Smooth muscle cell (in vitro differentiated cells): Measurements from ENCODE around the gene VPS13A. TPM values are rescaled to one million over a fixed set of nuclear protein-coding genes. Genes with fewer than 3 reads are reported as not detected.
"Not testable (repeated sequence)": the region's sequence is repeated elsewhere in the genome, so short reads cannot be mapped to it uniquely, and the experiment has no call there.

Source experiments
- DNase-seq: peaks from one replicate; lab custom pipeline; 2025; ENCODE audit not compliant: unreplicated experiment; lab: John Stamatoyannopoulos, UW
- H2AFZ ChIP-seq: fragments of 200-600 bp; sonication (generic); 2 replicates; pipeline ENCODE4 v1.6.0; 2016; ENCODE audit warnings: antibody characterized with exemption, low read depth, mild to moderate bottlenecking
- H3F3A ChIP-seq: fragments of 200-600 bp; sonication (generic); 2 replicates; pipeline ENCODE4 v1.6.0; 2017; ENCODE audit warnings: antibody characterized with exemption, low read depth
- H3K27ac ChIP-seq: fragments of 200-600 bp; sonication (generic); 2 replicates; pipeline ENCODE4 v1.5.1; 2016; ENCODE audit warnings: low read depth, mild to moderate bottlenecking
- H3K27me3 ChIP-seq: fragments of 200-600 bp; sonication (generic); 2 replicates; pipeline ENCODE4 v1.6.1; 2016; ENCODE audit warnings: low read depth, mild to moderate bottlenecking
- H3K36me3 ChIP-seq: fragments of 200-600 bp; sonication (generic); 2 replicates; pipeline ENCODE4 v1.5.1; 2016; ENCODE audit warnings: low read depth
- H3K4me1 ChIP-seq: fragments of 200-600 bp; sonication (generic); 2 replicates; pipeline ENCODE4 v1.5.1; 2016; ENCODE audit warnings: low read depth
- H3K4me2 ChIP-seq: fragments of 200-600 bp; sonication (generic); 2 replicates; pipeline ENCODE4 v1.6.0; 2016; ENCODE audit warnings: mild to moderate bottlenecking
- H3K4me3 ChIP-seq: fragments of 200-600 bp; sonication (generic); 2 replicates; pipeline ENCODE4 v1.5.1; 2016; ENCODE audit warnings: mild to moderate bottlenecking
- H3K79me2 ChIP-seq: fragments of 200-600 bp; sonication (generic); 2 replicates; pipeline ENCODE4 v1.6.0; 2016; ENCODE audit warnings: low read depth, mild to moderate bottlenecking
- H3K9ac ChIP-seq: fragments of 200-600 bp; sonication (generic); 2 replicates; pipeline ENCODE4 v1.6.0; 2016; ENCODE audit warnings: low read depth
- H3K9me3 ChIP-seq: fragments of 200-600 bp; sonication (generic); replicated peaks from 2 replicates; pipeline ENCODE4 v1.5.1; 2016; ENCODE audit warnings: low read depth
- H4K20me1 ChIP-seq: fragments of 200-600 bp; sonication (generic); 2 replicates; pipeline ENCODE4 v1.6.0; 2016; ENCODE audit warnings: low read depth
- CTCF ChIP-seq: fragments of 200-600 bp; sonication (generic); IDR thresholded peaks from 2 replicates; pipeline ENCODE4 v1.5.1; 2017; ENCODE audit warnings: borderline replicate concordance, mild to moderate bottlenecking, antibody characterized with exemption; ENCODE audit not compliant: insufficient read depth, poor library complexity, severe bottlenecking
- WGBS: methylation state at CpG from one replicate; pipeline ENCODE4 v1.1.7; 2016; ENCODE audit warnings: low lambda C conversion rate; 5-methylcytosine and 5-hydroxymethylcytosine counted together
- polyA plus RNA-seq: library from polyadenylated mRNA; unstranded; fragments of >200 nt; fragmentation: Nextera tagmentation; extraction: Ambion mirVana; gene quantifications from 2 replicates; pipeline ENCODE4 v1.2.1, GENCODE V29; 2016
- total RNA-seq: library from RNA; depleted of rRNA; stranded (reverse); fragments of >200 nt; gene quantifications from 2 replicates; pipeline ENCODE4 v1.2.3, GENCODE V29; 2014

VPS13A gene
- total and polyA plus RNA-seq, 2 experiments from 2014 or later, result 1.6 to 17.0 TPM

GRCh38 chr9:77435277-77435676 is 257.9 kb downstream of the VPS13A start:
- Histone ChIP-seq H3K9ac (no peak overlapping the region), H3K79me2 (no peaks in the 10 kb centered on the region), H3K27ac (no peak overlapping the region), H2AFZ (no peak overlapping the region), H3K36me3 (no peaks in the 10 kb centered on the region), H3K4me3 (no peak overlapping the region), H3K4me2 (no peak overlapping the region), H3K27me3 (no peaks in the 10 kb centered on the region), H3K9me3 (no peaks in the 10 kb centered on the region), H3K4me1 (no peaks in the 10 kb centered on the region), H3F3A (no peaks in the 10 kb centered on the region), H4K20me1 (no peaks in the 10 kb centered on the region)
- TF ChIP-seq CTCF, result no peak
- no peak for DNase-seq
- WGBS, result 97% methylated on average over 4 of the region's 4 CpGs

- Histone ChIP-seq H2AFZ (no peak overlapping the region), H3K4me2 (no peak overlapping the region), H4K20me1 (no peaks in the 10 kb centered on the region), H3K4me1 (no peaks in the 10 kb centered on the region), H3K27ac (no peak overlapping the region), H3K36me3 (no peaks in the 10 kb centered on the region), H3K27me3 (no peaks in the 10 kb centered on the region), H3K79me2 (no peaks in the 10 kb centered on the region), H3K4me3 (no peak overlapping the region), H3K9ac (no peak overlapping the region), H3K9me3 (no peaks in the 10 kb centered on the region), H3F3A (no peaks in the 10 kb centered on the region)
- WGBS, result 49% methylated on average over 3 of the region's 3 CpGs
- no peak for DNase-seq
- no peak for TF ChIP-seq CTCF
Observed at GRCh38 chr9:77435688-77436087, 258.4 kb downstream of the VPS13A start.

- Histone ChIP-seq H3K9me3 (no peaks in the 10 kb centered on the region), H3K4me2 (no peak overlapping the region), H3K36me3 (no peaks in the 10 kb centered on the region), H4K20me1 (no peaks in the 10 kb centered on the region), H3K4me1 (no peaks in the 10 kb centered on the region), H3F3A (no peaks in the 10 kb centered on the region), H2AFZ (no peak overlapping the region), H3K27me3 (no peaks in the 10 kb centered on the region), H3K4me3 (no peak overlapping the region), H3K27ac (no peak overlapping the region), H3K9ac (no peak overlapping the region), H3K79me2 (no peaks in the 10 kb centered on the region)
- no peak for TF ChIP-seq CTCF
- no peak for DNase-seq
- 87% methylated on average over 3 of the region's 3 CpGs for WGBS
Observed at GRCh38 chr9:77438653-77439052, 261.3 kb downstream of the VPS13A start.

- no peak overlapping the region for H3K9ac ChIP-seq
- WGBS, result 30% methylated on average over 10 of the region's 10 CpGs
- TF ChIP-seq CTCF, result no peak
- H3K36me3 ChIP-seq, result no peaks in the 10 kb centered on the region
- H3K4me1 ChIP-seq, result no peaks in the 10 kb centered on the region
- DNase-seq, result no peak
- H3K9me3 ChIP-seq, result no peaks in the 10 kb centered on the region
- H3K27me3 ChIP-seq, result no peaks in the 10 kb centered on the region
- no peaks in the 10 kb centered on the region for H3F3A ChIP-seq
- peak overlapping the region; percentile 52 for H2AFZ ChIP-seq
- no peak overlapping the region for H3K27ac ChIP-seq
- H4K20me1 ChIP-seq, result no peaks in the 10 kb centered on the region
- peak overlapping the region; percentile 15 for H3K4me2 ChIP-seq
- no peak overlapping the region for H3K4me3 ChIP-seq
- H3K79me2 ChIP-seq, result no peaks in the 10 kb centered on the region
Observed at GRCh38 chr9:77440057-77440456, 262.7 kb downstream of the VPS13A start.

DNA sequence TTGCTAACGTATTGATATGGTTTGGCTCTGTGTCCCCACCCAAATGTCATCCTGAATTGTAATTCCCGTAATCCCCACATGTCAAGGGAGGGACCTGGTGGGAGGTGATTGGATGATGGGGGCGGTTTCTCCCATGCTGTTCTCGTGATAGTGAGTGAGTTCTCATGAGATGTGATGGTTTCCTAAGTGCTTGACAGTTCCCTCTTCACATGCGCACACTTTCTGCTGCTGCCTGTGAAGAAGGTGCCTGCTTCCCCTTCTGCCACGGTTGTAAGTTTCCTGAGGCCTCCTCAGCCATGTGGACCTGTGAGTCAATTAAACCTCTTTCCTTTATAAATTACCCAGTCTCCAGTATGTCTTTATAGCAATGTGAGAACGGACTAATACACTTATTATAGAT is 263.8 kb downstream of the VPS13A start:
- not testable (repeated sequence) for H3K4me3 ChIP-seq, H3K27ac ChIP-seq, H3K4me1 ChIP-seq, H3K9me3 ChIP-seq, DNase-seq, H3K27me3 ChIP-seq, H3F3A ChIP-seq, H2AFZ ChIP-seq, H3K9ac ChIP-seq, H3K79me2 ChIP-seq, H3K36me3 ChIP-seq, H4K20me1 ChIP-seq, H3K4me2 ChIP-seq
- 74% methylated on average over 7 of the region's 7 CpGs for WGBS
